ENCODE data around the gene STK32A.

STK32A gene

GRCh38 chr5:147396070-147396823 lies 161.4 kb downstream of the STK32A start:
- DNase-seq: no peak

GRCh38 chr5:147397616-147398015 lies 162.8 kb downstream of the STK32A start:
- no peak for DNase-seq

- no peak for DNase-seq
These were observed 164.0 kb downstream of the STK32A start for GRCh38 chr5:147398860-147399259.

- DNase-seq: no peak
These were observed 165.4 kb downstream of the STK32A start for GRCh38 chr5:147400126-147400809.

GRCh38 chr5:147400881-147401280 lies 166.1 kb downstream of the STK32A start:
- DNase-seq: no peak

GRCh38 chr5:147403651-147404640 lies 169.1 kb downstream of the STK32A start:
- peak; percentile 62 for DNase-seq

- no peak for DNase-seq
These were observed 169.9 kb downstream of the STK32A start for GRCh38 chr5:147404706-147405105.

- no peak for DNase-seq
These were observed 171.8 kb downstream of the STK32A start for GRCh38 chr5:147406636-147407035.

GRCh38 chr5:147407094-147407681 lies 172.4 kb downstream of the STK32A start:
- no peak for DNase-seq

GRCh38 chr5:147408980-147409379 lies 174.2 kb downstream of the STK32A start:
- DNase-seq: no peak

GRCh38 chr5:147410496-147411358 lies 175.9 kb downstream of the STK32A start:
- DNase-seq: no peak

- DNase-seq: no peak
These were observed 176.8 kb downstream of the STK32A start for GRCh38 chr5:147411359-147412319.

- DNase-seq: no peak
These were observed 177.7 kb downstream of the STK32A start for GRCh38 chr5:147412561-147412960.

GRCh38 chr5:147413266-147413665 lies 178.4 kb downstream of the STK32A start:
- DNase-seq: no peak

GRCh38 chr5:147415651-147416050 lies 180.8 kb downstream of the STK32A start:
- DNase-seq: no peak

- DNase-seq: no peak
These were observed 182.4 kb downstream of the STK32A start for GRCh38 chr5:147417135-147417813.

- no peak for DNase-seq
These were observed 183.8 kb downstream of the STK32A start for GRCh38 chr5:147418613-147419012.

- no peak for DNase-seq
These were observed 192.0 kb downstream of the STK32A start for GRCh38 chr5:147426640-147427327.

All from SIG-M5 (cell line).